HG02884 (cell line): ENCODE data around the gene GET3.
"Not testable (repeated sequence)": the region's sequence is repeated elsewhere in the genome, so short reads cannot be mapped to it uniquely, and the experiment has no call there.

Source experiments
- ATAC-seq: cut with Tn5 transposase; IDR thresholded peaks from one replicate; pipeline ENCODE4 v1.9.1; 2021; ENCODE audit warnings: mild to moderate bottlenecking, moderate library complexity; ENCODE audit not compliant: unreplicated experiment

Gene GET3

GRCh38 chr19:12715102-12715501, 22.2 kb upstream of the GET3 start:
- ATAC-seq: no peak

- no peak for ATAC-seq
Observed at GRCh38 chr19:12715929-12716328, 21.4 kb upstream of the GET3 start.

- ATAC-seq: no peak
Observed at GRCh38 chr19:12720296-12720695, 17.0 kb upstream of the GET3 start.

GRCh38 chr19:12720851-12721655, 16.2 kb upstream of the GET3 start:
- no peak for ATAC-seq

- ATAC-seq: peak; percentile 19
Observed at GRCh38 chr19:12721656-12722565, 15.4 kb upstream of the GET3 start.

GRCh38 chr19:12722566-12723380, 14.5 kb upstream of the GET3 start:
- peak; percentile 72 for ATAC-seq

- no peak for ATAC-seq
Observed at GRCh38 chr19:12723381-12723640, 14.0 kb upstream of the GET3 start.

GRCh38 chr19:12723641-12724426, 13.5 kb upstream of the GET3 start, which contains the start of gene TNPO2:
Gene TNPO2 (minus strand): TSS chr19:12723932. CDS start chr19:12720977, 2,955 bp downstream.
- no peak for ATAC-seq

- ATAC-seq: not testable (repeated sequence)
Observed at GRCh38 chr19:12725612-12726011, 11.7 kb upstream of the GET3 start.

GRCh38 chr19:12726988-12727316, 10.3 kb upstream of the GET3 start:
- ATAC-seq: no peak

- ATAC-seq: no peak
Observed at GRCh38 chr19:12727745-12728433, 9.4 kb upstream of the GET3 start.

GRCh38 chr19:12730064-12730463, 7.2 kb upstream of the GET3 start:
- no peak for ATAC-seq

GRCh38 chr19:12731337-12731736, 6.0 kb upstream of the GET3 start:
- ATAC-seq: no peak

GRCh38 chr19:12733369-12734214, 3.7 kb upstream of the GET3 start:
- ATAC-seq: no peak

- ATAC-seq: no peak
Observed at GRCh38 chr19:12737835-12738351, 596 bp downstream of the GET3 start.

- ATAC-seq: no peak
Observed at GRCh38 chr19:12745166-12745897, 8.0 kb downstream of the GET3 start.

GRCh38 chr19:12748489-12748888, 11.2 kb downstream of the GET3 start:
- ATAC-seq: no peak

- no peak for ATAC-seq
Observed at GRCh38 chr19:12749938-12750521, 12.7 kb downstream of the GET3 start.
